ENCODE results near the gene NIT2.

- peak; percentile 46 to 61 (median 47) for TF ChIP-seq CTCF (IDR thresholded peaks at IDR 0.05)
- no peak for TF ChIP-seq POLR2A (IDR thresholded peaks at IDR 0.05)
Measured at GRCh38 chr3:100316641-100317069, 17.9 kb upstream of the NIT2 start.
